NCI-H526 (cell line): ENCODE results near the gene KCTD8.
"Not testable (repeated sequence)": the region's sequence is repeated elsewhere in the genome, so short reads cannot be mapped to it uniquely, and the experiment has no call there.

Experiments
- DNase-seq, 2 experiments: peaks; one replicate each; lab custom pipeline; 2025; lab: John Stamatoyannopoulos, UW

The KCTD8 gene

GRCh38 chr4:44326741-44327140 is 121.9 kb downstream of the KCTD8 start:
- no peak for DNase-seq

DNA sequence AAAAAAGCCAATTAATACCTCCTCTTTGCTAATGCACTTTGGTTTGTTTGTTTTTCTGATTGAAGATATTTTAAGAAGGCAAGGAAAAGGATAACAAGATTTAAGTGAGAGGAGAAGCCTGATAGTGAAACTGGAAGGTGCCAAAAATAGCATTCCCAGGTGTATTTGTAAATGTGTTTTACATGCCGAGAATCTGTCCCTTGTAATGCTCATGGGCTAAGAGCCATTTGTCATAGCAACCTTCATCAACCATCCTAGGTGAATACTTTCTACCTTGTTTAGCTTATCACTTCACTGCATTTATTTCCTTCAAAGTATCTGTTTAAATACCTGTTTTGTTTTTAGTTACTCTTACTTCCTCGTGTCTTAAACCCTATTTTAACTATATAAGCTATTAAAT is 127.8 kb downstream of the KCTD8 start:
- DNase-seq: no peak

DNA sequence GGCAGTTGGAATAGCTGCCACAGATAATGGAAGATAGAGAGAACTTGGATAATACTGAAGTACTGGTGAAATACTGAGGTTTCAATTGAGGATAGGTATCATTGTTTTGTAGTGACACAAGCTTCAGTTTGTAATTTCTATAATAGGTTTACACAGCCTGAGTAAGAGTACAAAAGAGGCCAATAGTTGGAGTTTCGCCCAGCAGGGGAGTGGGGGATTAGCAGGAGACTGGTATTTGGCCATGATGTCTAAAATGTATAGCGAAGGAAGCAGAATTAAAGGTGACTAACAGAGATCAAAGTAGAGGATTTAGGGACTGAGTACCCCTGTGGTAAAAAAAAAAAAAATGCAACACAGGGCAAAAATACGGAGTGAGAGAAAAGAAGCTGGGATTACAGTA is 129.5 kb downstream of the KCTD8 start:
- no peak for DNase-seq

- DNase-seq: no peak
Observed at GRCh38 chr4:44313702-44314101, 134.9 kb downstream of the KCTD8 start.

DNA sequence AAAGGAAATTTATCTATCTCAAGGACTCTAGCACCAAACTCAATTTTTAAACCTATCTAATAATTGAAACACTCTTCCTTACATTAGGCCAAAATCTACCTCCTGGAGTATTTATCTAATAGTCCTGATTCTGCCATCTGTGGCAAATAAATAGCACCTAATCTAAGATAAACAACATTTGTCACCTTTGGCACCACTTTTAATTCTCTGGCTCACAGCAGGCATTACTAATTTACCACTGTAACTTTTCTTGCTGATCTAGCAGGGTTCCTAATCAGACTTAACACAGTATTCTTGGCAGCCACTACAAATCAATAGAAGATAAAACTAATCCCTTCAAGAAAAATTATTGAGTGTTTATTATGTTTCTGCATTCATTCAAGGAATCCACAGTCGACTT is 161.1 kb downstream of the KCTD8 start:
- DNase-seq: no peak

DNA sequence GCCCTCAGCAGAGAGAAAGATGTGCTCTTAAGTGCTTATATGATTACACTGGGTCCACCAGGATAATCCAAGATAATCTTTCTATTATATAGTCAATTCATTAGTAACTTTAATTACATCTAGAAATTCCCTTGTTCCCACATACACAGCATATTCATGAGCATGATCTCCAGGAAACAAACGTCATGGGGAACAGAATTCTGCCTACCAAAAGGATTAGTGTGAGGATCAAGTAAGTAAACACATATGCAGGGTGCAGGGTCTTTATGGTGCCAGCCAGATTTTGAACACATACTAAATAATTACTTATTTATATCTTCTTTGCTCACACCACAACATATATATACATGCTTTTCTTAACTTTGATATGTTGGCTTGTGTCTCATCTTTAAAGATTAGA is 169.1 kb downstream of the KCTD8 start:
- no peak for DNase-seq

- no peak for DNase-seq
Observed at GRCh38 chr4:44279066-44279465, 169.5 kb downstream of the KCTD8 start.

- no peak for DNase-seq
Observed at GRCh38 chr4:44257461-44257860, 191.1 kb downstream of the KCTD8 start.

- DNase-seq: no peak
Observed at GRCh38 chr4:44256414-44256813, 192.2 kb downstream of the KCTD8 start.

DNA sequence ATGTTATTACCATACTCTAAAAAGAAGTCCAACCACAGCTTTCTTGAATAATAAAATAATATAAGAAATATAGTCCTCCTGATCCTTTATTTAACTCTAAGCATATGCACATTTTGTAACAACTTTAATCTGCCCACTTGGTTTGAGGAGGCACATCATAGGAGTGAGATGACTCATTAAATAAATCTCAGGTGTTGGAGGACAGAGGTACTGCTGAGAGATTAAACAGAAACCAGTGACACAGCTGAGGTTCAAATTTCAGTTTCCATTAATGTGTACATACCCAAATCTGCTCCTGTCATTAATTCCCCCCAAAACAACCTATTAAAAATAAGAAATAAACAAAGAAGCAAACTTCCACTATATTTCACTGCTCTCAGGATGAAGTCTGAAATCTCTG is 211.0 kb downstream of the KCTD8 start:
- no peak for DNase-seq

DNA sequence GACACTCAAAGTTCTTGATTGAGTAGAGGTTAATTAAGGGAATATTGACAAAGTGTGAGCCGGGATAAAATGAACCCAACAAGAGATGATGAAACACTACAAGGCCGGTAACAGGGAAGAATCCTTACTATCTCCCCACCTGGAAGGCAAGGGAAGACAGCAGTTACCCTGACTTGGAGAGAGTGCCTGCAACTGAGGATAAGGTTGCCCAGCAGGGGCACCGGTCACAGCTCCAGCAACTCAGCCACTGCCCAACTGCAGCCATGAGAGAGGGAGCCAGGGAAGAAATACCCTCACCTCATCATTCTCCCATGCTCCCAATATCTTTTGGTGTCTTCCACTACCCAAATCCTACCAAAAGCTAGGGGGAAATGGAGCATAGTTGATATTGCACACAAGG is 212.7 kb downstream of the KCTD8 start:
- DNase-seq: no peak

- no peak for DNase-seq
Observed at GRCh38 chr4:44232262-44232661, 216.3 kb downstream of the KCTD8 start.

- DNase-seq: no peak
Observed at GRCh38 chr4:44231006-44231405, 217.6 kb downstream of the KCTD8 start.

GRCh38 chr4:44228326-44228725 is 220.3 kb downstream of the KCTD8 start:
- no peak for DNase-seq

- DNase-seq: no peak
Observed at GRCh38 chr4:44221407-44221806, 227.2 kb downstream of the KCTD8 start.

DNA sequence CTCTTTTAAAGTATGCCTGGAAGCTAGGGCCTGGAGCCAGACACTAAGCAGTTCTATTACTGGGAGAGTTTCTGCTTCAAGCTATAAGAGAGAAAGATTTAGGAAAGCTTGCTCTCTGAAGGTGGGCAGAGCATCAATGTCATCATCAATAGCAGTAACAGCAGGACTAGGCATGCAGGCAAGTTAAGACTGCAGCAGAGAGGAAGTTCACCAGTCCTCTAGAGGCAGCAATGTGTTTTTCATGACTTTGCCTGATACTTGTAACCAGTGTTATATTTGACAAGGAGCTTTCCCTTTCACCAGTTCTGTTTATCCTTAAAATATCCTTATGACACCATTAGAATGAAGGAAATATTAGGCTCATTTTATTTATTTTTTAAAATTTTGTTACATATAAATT is 237.9 kb downstream of the KCTD8 start:
- DNase-seq: no peak

DNA sequence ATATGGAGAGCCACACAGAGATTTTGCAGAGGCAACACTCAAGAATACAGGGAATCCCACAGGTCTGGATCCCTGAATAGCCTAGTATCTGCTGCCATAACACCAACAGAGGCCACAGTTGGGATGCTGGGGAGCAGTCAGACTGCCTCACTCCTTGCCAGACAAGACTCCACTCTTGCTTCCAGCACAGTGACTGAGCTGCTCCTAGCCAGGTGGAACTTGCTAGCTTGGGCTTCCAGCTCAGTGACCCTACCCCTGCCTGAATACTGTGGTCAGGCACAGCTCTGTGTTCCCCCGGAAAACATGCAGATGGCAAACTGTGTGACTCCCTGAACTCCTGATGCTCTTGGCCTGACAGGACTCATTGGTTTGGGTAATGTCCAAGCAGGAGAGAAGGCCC is 251.8 kb downstream of the KCTD8 start:
- DNase-seq: no peak

DNA sequence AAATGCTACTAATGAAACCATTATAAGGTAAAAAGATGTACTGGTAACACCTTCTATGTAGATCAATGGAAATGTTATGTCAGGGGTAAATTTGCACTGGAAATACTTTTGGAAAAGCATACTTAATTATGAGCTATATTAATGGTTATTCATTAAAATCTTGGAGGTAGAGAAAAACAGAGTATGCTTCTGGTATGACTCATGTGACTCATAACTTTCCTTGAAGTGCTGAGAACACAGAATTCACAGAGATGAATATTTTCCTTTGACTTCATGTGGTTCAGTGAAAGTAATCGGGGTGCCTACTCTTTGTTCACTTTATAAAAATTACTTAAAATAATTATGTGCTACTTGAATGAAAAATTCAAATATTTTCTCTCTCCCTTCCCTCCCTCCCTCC is 254.2 kb downstream of the KCTD8 start:
- DNase-seq: no peak

DNA sequence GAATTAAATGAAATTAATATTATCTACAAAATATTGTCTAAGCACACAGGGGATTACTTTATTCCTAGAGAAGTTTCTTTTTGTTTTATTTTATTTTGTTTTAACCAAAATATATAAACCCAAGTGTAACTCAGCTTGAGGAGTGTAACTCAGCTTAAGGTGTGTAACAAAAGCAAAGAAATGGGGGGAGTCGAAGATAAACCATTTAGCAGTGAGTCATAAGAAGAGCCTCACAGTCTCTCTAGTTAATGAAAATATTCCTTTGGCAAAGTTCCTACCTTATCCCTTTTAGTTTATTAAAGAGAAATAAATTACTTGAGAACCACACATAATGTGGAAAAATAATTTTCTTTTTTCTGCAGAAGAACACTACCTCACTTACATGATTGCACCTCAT is 261.8 kb downstream of the KCTD8 start:
- DNase-seq: no peak

DNA sequence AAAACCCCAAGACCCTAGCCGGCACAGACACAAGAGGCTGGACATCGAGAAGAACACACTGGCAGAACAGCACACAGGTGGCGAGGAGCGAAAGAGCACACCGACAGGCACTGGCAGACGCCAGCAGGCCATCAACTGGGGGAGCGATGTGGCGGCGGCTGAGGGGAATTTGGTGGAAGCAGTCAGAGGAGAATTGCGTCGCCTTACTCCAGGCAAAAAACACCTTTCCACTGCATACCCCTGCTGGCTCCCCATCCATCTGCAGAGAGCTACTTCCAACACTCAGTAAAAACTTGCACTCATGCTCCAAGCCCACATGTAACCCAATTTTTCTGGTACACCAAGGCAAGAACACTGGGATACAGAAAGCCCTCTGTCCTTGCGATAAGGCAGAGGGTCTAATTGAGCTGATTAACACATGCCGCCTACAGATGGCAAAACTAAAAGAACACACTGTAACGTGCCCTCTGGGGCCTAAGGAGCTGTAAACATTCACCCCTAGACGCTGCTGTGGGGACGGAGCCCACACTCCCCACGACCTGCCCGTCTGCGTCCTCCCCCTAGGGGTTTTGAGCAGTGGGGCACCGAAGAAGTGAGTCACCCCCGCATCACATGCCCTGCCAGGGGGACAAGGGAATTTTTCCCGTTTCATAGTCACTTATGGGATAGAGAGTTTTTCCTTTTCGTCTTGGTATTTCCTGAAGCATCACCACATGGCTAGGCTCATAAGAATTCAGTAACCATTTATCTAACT is 262.3 kb downstream of the KCTD8 start:
- no peak for DNase-seq

DNA sequence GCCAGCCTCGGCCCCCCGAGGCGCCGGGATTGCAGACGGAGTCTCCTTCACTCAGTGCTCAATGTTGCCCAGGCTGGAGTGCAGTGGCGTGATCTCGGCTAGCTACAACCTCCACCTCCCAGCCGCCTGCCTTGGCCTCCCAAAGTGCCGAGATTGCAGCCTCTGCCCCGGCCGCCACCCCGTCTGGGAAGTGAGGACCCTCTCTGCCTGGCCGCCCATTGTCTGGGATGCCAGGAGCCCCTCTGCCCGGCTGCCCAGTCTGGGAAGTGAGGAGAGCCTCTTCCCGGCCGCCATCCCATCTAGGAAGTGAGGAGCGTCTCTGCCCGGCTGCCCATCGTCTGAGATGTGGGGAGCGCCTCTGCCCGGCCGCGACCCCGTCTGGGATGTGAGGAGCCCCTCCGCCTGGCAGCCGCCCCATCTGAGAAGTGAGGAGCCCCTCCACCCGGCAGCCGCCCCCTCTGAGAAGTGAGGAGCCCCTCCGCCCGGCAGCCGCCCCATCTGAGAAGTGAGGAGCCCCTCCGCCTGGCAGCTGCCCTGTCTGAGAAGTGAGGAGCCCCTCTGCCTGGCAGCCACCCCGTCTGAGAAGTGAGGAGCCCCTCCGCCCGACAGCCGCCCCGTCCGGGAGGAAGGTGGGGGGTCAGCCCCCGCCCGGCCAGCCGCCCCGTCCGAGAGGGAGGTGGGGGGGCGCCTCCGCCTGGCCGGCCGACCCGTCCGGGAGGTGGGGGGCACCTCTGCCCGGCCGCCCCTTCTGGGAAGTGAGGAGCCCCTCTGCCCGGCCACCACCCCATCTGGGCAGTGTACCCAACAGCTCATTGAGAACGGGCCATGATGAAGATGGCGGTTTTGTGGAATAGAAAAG is 266.9 kb downstream of the KCTD8 start:
- not testable (repeated sequence) for DNase-seq

- not testable (repeated sequence) for DNase-seq
Observed at GRCh38 chr4:44167766-44168165, 280.8 kb downstream of the KCTD8 start.

GRCh38 chr4:44165938-44166337 is 282.7 kb downstream of the KCTD8 start:
- DNase-seq: no peak
